ENCODE results near the gene GPD1L.
"Not testable (repeated sequence)": the region's sequence is repeated elsewhere in the genome, so short reads cannot be mapped to it uniquely, and the experiment has no call there.

GPD1L gene

GRCh38 chr3:32105291-32106131, 909 bp upstream of the GPD1L start:
- peak; percentile 11 for DNase-seq (ENCODE audit: low spot score)

- DNase-seq (ENCODE audit: low spot score) = peak; percentile 20
Measured at GRCh38 chr3:32106929-32107362, 526 bp downstream of the GPD1L start.

GRCh38 chr3:32108224-32108623, 1.8 kb downstream of the GPD1L start:
- DNase-seq (ENCODE audit: low spot score) = not testable (repeated sequence)

- DNase-seq (ENCODE audit: low spot score) = no peak
Measured at GRCh38 chr3:32109256-32109655, 2.8 kb downstream of the GPD1L start.

GRCh38 chr3:32110233-32110760, 3.9 kb downstream of the GPD1L start:
- DNase-seq (ENCODE audit: low spot score) = no peak

GRCh38 chr3:32111560-32111959, 5.1 kb downstream of the GPD1L start:
- no peak for DNase-seq (ENCODE audit: low spot score)

GRCh38 chr3:32113566-32113965, 7.1 kb downstream of the GPD1L start:
- no peak for DNase-seq (ENCODE audit: low spot score)

GRCh38 chr3:32113981-32114545, 7.6 kb downstream of the GPD1L start:
- no peak for DNase-seq (ENCODE audit: low spot score)

- DNase-seq (ENCODE audit: low spot score) = not testable (repeated sequence)
Measured at GRCh38 chr3:32114546-32115386, 8.3 kb downstream of the GPD1L start.

GRCh38 chr3:32117320-32117719, 10.9 kb downstream of the GPD1L start:
- no peak for DNase-seq (ENCODE audit: low spot score)

GRCh38 chr3:32118215-32118614, 11.8 kb downstream of the GPD1L start:
- no peak for DNase-seq (ENCODE audit: low spot score)

- no peak for DNase-seq (ENCODE audit: low spot score)
Measured at GRCh38 chr3:32120471-32120870, 14.1 kb downstream of the GPD1L start.

- no peak for DNase-seq (ENCODE audit: low spot score)
Measured at GRCh38 chr3:32121137-32121536, 14.7 kb downstream of the GPD1L start.

- no peak for DNase-seq (ENCODE audit: low spot score)
Measured at GRCh38 chr3:32123620-32124019, 17.2 kb downstream of the GPD1L start.

- DNase-seq (ENCODE audit: low spot score) = no peak
Measured at GRCh38 chr3:32125012-32125411, 18.6 kb downstream of the GPD1L start.

- no peak for DNase-seq (ENCODE audit: low spot score)
Measured at GRCh38 chr3:32126305-32127015, 20.0 kb downstream of the GPD1L start.

- DNase-seq (ENCODE audit: low spot score) = no peak
Measured at GRCh38 chr3:32127219-32127826, 20.9 kb downstream of the GPD1L start.

GRCh38 chr3:32128936-32129335, 22.5 kb downstream of the GPD1L start:
- no peak for DNase-seq (ENCODE audit: low spot score)

- no peak for DNase-seq (ENCODE audit: low spot score)
Measured at GRCh38 chr3:32129832-32130231, 23.4 kb downstream of the GPD1L start.

GRCh38 chr3:32132121-32132520, 25.7 kb downstream of the GPD1L start:
- no peak for DNase-seq (ENCODE audit: low spot score)

GRCh38 chr3:32132706-32133105, 26.3 kb downstream of the GPD1L start:
- DNase-seq (ENCODE audit: low spot score) = no peak
